Stimulated activated CD4-positive, alpha-beta T cell treated with anti-CD3 and anti-CD28 coated beads, Interleukin-12 subunit alpha, Interleukin-12 subunit beta, amount 100 ng/mL, for 24 hours (primary cell): ENCODE measurements around the gene LCOR.
"Not testable (repeated sequence)": the region's sequence is repeated elsewhere in the genome, so short reads cannot be mapped to it uniquely, and the experiment has no call there.

Source experiments
- DNase-seq, 2 experiments: peaks; one replicate each; pipeline ENCODE4 v3.0.0-alpha.2; 2020; ENCODE audit warnings: low read depth in 2 of 2

Gene LCOR

GRCh38 chr10:97033841-97034240 is 201.7 kb downstream of the LCOR start:
- not testable (repeated sequence) for DNase-seq

GRCh38 chr10:97034301-97034700 is 202.2 kb downstream of the LCOR start:
- DNase-seq = no peak

DNA sequence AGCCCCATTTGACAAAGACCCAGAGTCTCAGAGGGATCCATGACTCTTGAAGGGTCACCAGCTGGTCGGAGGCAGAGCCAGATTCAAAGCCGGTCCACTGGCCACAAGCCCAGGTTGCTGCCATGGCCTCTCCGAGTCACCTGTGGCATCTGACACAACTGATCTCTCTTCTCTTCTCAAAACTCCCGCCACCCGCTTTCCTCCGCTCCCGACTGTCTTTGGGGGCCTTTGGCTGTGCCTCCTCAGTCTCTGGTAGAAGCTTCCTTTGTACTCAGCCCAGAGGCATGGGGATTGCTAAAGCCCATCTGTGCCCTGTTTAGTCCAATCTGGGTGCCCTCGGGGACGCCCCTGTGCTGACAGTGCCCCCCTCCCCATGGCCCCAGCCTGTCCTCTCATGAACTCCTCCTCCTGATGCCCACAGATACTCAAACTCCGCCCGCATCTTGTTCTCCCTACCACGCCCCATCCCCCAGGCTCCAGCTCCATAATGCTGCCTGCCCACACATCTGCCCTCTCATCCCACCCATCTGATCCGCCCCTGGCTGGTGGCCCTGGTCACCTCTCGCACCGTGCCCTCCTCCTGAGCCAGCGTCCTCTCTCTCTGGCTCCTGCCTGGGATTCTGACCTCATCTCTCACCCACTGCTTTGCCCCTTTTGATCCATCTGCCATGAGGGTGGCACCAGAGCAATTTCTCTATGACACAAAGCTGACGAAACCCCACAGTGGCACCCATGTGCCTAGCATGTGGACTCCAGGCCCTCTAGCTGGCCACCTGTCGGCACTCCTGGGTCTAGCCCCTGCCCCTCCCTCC is 203.1 kb downstream of the LCOR start:
- no peak for DNase-seq

DNA sequence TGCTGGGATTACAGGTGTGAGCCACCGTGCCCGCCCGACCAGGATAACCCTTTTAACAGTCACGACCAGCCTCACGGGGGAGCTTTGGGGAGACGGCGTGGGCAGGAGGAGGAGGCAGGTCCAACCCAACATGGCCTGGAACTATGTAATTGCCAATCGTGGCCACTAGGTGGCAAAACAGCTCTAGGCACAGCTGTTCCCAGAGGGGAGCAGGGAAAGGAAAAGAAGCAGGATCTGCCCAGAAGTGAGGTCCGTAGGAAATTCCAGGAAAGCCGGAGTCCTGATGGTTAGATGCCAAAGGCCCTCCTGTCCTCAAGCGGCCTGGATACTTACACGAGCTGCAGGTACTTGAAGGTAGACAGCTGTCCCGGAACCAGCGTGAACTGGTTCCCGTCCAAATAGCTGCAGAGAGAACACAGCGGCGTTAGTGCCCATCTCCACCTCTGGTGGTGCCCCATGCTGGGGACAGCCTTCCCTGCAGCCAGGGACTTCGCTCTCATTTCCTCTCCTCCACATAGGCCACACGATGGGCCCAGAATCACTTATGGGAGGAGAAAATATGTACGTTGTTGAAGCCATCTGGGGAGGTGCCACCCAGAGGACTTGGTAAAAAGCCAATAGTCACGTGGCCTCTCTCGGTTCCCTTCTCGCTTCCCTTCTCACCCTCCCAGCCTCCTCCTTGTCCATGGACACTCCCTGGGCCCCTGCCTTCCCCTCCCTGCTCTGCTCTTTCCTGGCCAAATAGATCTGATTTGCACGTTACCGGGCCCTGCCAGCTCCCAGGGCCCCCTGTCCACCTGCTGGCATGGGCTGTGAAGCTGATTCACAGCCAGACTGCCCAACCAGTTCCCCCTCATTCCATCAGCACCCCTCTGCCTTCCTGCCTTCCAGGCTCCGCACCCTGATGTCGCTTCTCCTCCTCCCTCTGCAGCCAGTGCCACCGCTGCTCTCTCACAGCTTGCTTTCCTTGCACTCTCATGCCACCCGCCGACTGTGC is 205.6 kb downstream of the LCOR start:
- peak; percentile 56 to 73 for DNase-seq

GRCh38 chr10:97038688-97039087 is 206.6 kb downstream of the LCOR start:
- no peak for DNase-seq

DNA sequence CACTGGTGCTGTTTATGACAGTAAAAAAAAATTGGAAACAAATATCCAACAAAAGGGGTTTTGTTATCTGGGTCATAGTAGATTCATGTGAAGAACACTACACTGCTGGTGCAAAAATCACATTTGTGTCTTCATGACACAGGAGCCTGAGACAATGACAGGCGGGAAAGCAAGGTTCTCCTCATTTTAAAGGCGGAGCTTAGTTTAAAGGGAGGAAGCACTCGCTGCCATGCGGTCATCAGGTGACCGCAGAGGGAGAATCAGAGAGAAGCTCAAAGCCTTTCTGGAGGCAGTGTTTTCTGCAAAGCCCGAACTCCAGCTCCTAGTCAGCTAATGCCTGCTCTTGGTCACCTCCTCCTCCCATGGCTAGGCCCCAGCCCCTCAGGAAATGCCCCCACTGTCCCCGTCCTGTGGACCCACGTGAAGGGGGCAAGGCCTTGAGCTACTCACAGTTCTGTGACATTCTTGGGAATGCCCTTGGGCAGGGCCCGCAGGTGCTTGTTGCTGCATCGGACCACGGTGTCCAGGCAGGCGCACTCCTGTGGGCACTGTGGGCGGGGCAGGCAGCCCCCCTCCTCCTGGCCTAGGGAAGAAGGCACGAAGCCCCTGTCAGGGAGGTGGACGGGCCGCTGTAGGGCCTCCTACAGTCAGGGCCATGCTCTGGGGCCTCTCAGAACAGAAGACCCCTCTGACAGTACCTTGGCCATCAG is 207.6 kb downstream of the LCOR start:
- no peak for DNase-seq

GRCh38 chr10:97040248-97040584 is 208.1 kb downstream of the LCOR start:
- DNase-seq = no peak

- DNase-seq = no peak
These were observed 208.6 kb downstream of the LCOR start for GRCh38 chr10:97040706-97041105.

DNA sequence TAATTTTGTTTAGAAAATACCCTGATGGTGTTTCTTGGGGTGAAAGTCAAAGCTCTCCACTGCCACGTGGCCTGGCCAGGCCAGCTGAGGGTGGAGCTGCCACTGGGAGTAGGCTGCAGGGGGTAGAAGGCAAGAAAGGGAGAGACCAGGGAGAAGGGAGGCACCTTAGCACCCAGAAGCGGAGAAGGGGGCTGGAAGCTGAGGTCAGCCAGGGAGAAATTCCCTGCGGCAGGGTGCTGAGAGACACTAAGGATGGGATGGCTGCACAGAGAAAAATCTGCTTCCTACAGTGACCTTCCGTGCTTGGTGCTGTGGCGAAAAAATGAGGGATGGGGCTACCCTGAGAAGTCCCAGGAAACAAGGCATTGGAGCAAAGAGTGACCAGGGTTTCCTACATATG is 210.0 kb downstream of the LCOR start:
- DNase-seq = no peak

GRCh38 chr10:97042716-97043562 is 210.8 kb downstream of the LCOR start:
- DNase-seq = no peak

- DNase-seq = no peak
These were observed 211.4 kb downstream of the LCOR start for GRCh38 chr10:97043563-97043855.
